Tibial nerve (tissue), 4 donors: ENCODE results near the gene TEX2. TPM values are rescaled to one million over a fixed set of nuclear protein-coding genes. Genes with fewer than 3 reads are reported as not detected.

Source experiments
- DNase-seq, 2 donors: peaks; one replicate each; pipeline ENCODE4 v3.0.0-alpha.2; 2019; ENCODE audit warnings: low spot score in 2 of 2
- H3K27ac ChIP-seq, 4 donors: fragments of 200-600 bp; sonication (generic) in 3 of 4; one replicate each; pipeline ENCODE4 v1.5.1; 2017 to 2019; ENCODE audit warnings: mild to moderate bottlenecking in 1 of 4
- H3K27me3 ChIP-seq, 2 donors: fragments of 200-600 bp; sonication (generic) in 1 of 2; one replicate each; pipeline versions ENCODE4 v1.5.1 to v1.6.0; 2017 to 2019
- H3K36me3 ChIP-seq, 3 donors: fragments of 200-600 bp; sonication (generic); one replicate each; pipeline ENCODE4 v1.5.1; 2018 to 2019
- H3K4me1 ChIP-seq, 4 donors: fragments of 200-600 bp; sonication (generic) in 3 of 4; one replicate each; pipeline ENCODE4 v1.5.1; 2017 to 2019
- H3K4me3 ChIP-seq, 4 donors: fragments of 200-600 bp; sonication (generic) in 3 of 4; one replicate each; pipeline ENCODE4 v1.5.1; 2017 to 2019; ENCODE audit warnings: mild to moderate bottlenecking in 1 of 4, moderate library complexity in 1 of 4
- H3K9me3 ChIP-seq, 4 donors: fragments of 200-600 bp; sonication (generic) in 3 of 4; one replicate each; pipeline ENCODE4 v1.5.1; 2017 to 2019
- CTCF ChIP-seq, 5 experiments: fragments of 200-600 bp in 3 of 5; fragments of 450-650 bp in 2 of 5; sonication (generic) in 3 of 5; IDR thresholded peaks; one replicate each; pipeline ENCODE4 v1.5.1; 2016 to 2019; ENCODE audit warnings: antibody characterized with exemption in 5 of 5, mild to moderate bottlenecking in 3 of 5, moderate library complexity in 2 of 5
- EP300 ChIP-seq, 2 donors: sonication (generic); formaldehyde crosslinking; IDR thresholded peaks; one replicate each; pipeline ENCODE4 v1.6.1; 2017; ENCODE audit warnings: antibody characterized with exemption in 2 of 2, mild to moderate bottlenecking in 1 of 2
- POLR2A ChIP-seq, 2 donors: fragments of 450-650 bp; IDR thresholded peaks; one replicate each; pipeline ENCODE4 v1.6.1; 2017; ENCODE audit warnings: antibody characterized with exemption in 2 of 2, mild to moderate bottlenecking in 2 of 2, moderate library complexity in 2 of 2
- WGBS, 2 donors: methylation state at CpG; one replicate each; pipeline ENCODE4 v1.1.5; 2018; 5-methylcytosine and 5-hydroxymethylcytosine counted together
- total RNA-seq, 4 donors: library from RNA; depleted of rRNA; stranded (reverse); fragments of >200 nt; gene quantifications; one replicate each; pipeline ENCODE4 v1.1.0, GENCODE V29; 2016

Gene TEX2
- total RNA-seq, 4 donors from 2014 or later, result 32.6 to 110 (median 59.7) TPM

GRCh38 chr17:64252831-64253230 is 10.2 kb downstream of the TEX2 start:
- H3K36me3 ChIP-seq, result no peaks in the 10 kb centered on the region
- peaks cover 0 to 24% (median 9%) of the 10 kb centered on the region in 4 donors for H3K4me1 ChIP-seq
- H3K4me3 ChIP-seq, result no peak overlapping the region
- no peak for TF ChIP-seq CTCF (IDR thresholded peaks at IDR 0.05)
- no peak for TF ChIP-seq POLR2A (IDR thresholded peaks at IDR 0.05)
- TF ChIP-seq EP300 (IDR thresholded peaks at IDR 0.05), result no peak
- H3K9me3 ChIP-seq, result no peaks in the 10 kb centered on the region
- no peak for DNase-seq
- 88 to 94% methylated on average over 1 of the region's 1 CpG for WGBS, 2 donors
- H3K27ac ChIP-seq, result no peak overlapping the region
- no peaks in the 10 kb centered on the region for H3K27me3 ChIP-seq

GRCh38 chr17:64250233-64250835 is 12.7 kb downstream of the TEX2 start:
- H3K27me3 ChIP-seq, result no peaks in the 10 kb centered on the region
- no peak for TF ChIP-seq CTCF (IDR thresholded peaks at IDR 0.05)
- no peak for TF ChIP-seq EP300 (IDR thresholded peaks at IDR 0.05)
- TF ChIP-seq POLR2A (IDR thresholded peaks at IDR 0.05), result no peak
- WGBS, 2 donors, result 85 to 94% methylated on average over 4 of the region's 4 CpGs
- no peak overlapping the region for H3K4me3 ChIP-seq
- peaks cover 0 to 16% (median 6%) of the 10 kb centered on the region in 4 donors for H3K4me1 ChIP-seq
- peak overlapping the region in 1 of 4 donors; percentile 47 for H3K27ac ChIP-seq
- H3K9me3 ChIP-seq, result no peaks in the 10 kb centered on the region
- DNase-seq, result no peak
- H3K36me3 ChIP-seq, result no peaks in the 10 kb centered on the region

GRCh38 chr17:64247836-64248235 is 15.2 kb downstream of the TEX2 start:
- TF ChIP-seq CTCF (IDR thresholded peaks at IDR 0.05), result no peak
- TF ChIP-seq POLR2A (IDR thresholded peaks at IDR 0.05), result no peak
- no peak for TF ChIP-seq EP300 (IDR thresholded peaks at IDR 0.05)
- H3K27ac ChIP-seq, result no peak overlapping the region
- no peak for DNase-seq
- H3K4me1 ChIP-seq, result peaks cover 0 to 19% (median 6%) of the 10 kb centered on the region in 4 donors
- H3K27me3 ChIP-seq, result no peaks in the 10 kb centered on the region
- WGBS, 2 donors, result 87 to 88% methylated on average over 1 of the region's 1 CpG
- H3K9me3 ChIP-seq, result no peaks in the 10 kb centered on the region
- H3K4me3 ChIP-seq, result no peak overlapping the region
- H3K36me3 ChIP-seq, result no peaks in the 10 kb centered on the region

- WGBS, 2 donors, result 83 to 90% methylated on average over 11 of the region's 11 CpGs
Observed at GRCh38 chr17:64245218-64246145, 17.6 kb downstream of the TEX2 start.

More at GRCh38 chr17:64245218-64246145, 17.6 kb downstream of the TEX2 start:
- Histone ChIP-seq H3K27me3 (no peaks in the 10 kb centered on the region), H3K4me3 (no peak overlapping the region), H3K9me3 (no peaks in the 10 kb centered on the region), H3K4me1 (peaks cover 0 to 30% (median 12%) of the 10 kb centered on the region in 4 donors), H3K36me3 (no peaks in the 10 kb centered on the region), H3K27ac (no peak overlapping the region)
- TF ChIP-seq POLR2A (IDR thresholded peaks at IDR 0.05), result no peak
- no peak for TF ChIP-seq CTCF (IDR thresholded peaks at IDR 0.05)
- no peak for TF ChIP-seq EP300 (IDR thresholded peaks at IDR 0.05)
- DNase-seq, result no peak
